K562 treated with DMSO at 1 percent for 4 hours (cell line): ENCODE data around the gene GALNT16. TPM values are rescaled to one million over a fixed set of nuclear protein-coding genes. Genes with fewer than 3 reads are reported as not detected.

ENCODE experiments used
- total RNA-seq: library from RNA; unstranded; fragments of 300-600 nt; gene quantifications from 2 replicates; pipeline ENCODE4 v1.2.3, GENCODE V29; 2022; ENCODE audit not compliant: insufficient read depth

Gene GALNT16
- not detected in 2 replicates for total RNA-seq

DNA sequence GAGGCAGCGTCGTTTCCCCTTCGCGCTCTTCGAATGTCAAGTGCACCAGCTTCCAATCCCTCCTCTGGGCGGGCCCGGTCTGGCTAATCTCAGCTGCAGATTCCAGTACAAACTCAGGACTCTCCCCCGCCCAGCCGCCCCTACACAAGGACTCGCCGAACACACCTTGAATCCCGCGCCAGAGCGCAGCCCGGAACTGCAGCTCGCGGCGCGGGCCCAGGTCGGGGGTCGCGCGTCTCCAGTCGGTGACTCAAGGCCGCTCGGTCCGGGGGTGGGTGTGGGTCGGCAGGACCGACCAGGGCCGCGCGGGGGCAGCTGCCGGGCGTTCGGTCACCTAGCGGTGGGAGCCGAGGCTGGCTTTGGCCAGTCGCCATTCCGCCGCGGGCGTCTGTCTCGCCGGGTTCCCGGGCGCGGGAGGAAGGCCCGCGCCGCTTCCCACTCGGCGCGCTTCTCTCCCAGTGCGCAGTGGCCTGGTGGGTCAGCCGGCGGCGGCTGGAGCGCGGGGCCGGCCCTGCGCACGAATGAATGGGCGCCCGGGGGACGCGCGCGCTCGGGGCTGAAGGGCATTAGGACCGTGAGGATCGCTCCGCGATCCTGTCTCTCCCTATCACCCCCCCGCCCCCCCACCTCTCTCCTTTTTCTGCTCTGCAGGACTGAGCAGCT lies at the start of gene GALNT16:
Gene GALNT16 (plus strand): TSS at position 632 of the 663 bp plus-strand sequence. CDS start 133 bp downstream, outside the sequence.

DNA sequence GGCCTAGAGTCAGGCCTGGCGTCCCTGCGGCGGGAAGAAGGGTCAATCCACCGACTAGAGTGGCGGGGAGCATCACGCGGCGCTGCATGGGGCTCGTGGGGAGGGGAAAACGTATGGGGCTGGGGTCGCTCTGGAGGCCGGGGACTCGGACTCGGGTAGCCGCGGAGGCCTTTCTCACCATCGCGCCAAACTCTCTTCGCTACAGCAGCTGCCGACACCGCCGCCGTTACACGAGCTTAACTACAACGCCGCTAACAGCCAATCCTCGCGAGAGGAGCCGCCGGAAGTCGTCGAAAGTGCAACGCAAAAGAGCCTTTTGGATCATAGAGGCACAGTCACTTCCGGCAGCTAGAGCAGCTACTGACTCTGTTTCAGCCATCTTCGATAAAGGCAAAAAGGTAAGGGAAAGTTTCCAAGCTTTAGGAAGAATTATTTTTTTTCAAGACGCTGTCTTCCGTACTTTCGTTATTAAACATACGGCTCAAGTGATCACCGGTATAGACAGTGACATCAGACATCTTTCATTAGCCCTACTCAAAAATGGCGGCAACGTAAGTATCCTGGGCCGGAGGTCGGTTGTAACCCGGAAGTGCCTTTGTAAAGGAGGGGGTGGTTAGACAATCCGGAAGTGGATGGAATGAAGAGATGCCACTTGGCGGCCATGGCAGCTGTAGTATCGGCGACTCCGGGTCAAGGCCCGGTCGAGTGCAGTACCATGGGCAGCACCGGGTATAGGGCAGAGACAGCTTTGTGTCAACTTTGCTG lies 138.3 kb downstream of the GALNT16 start, which contains the start of the genes ERH and SLC39A9:
Gene ERH (minus strand): TSS at position 247 of the 765 bp plus-strand sequence. CDS start 66 bp downstream, at position 181.
Gene SLC39A9 (plus strand): TSS at position 640 of the 765 bp plus-strand sequence. CDS start 678 bp downstream, outside the sequence.

Other genes with a start within 250 kb of the GALNT16 start
- gene DCAF5, start 107.0 kb upstream of the GALNT16 start, total RNA-seq = 19.0 and 23.2 TPM in 2 replicates
- gene EXD2, start 68.7 kb upstream of the GALNT16 start, total RNA-seq = 5.0 and 5.9 TPM in 2 replicates
- 107 and 132 TPM in 2 replicates for gene ERH, start 138.1 kb downstream of the GALNT16 start, total RNA-seq
- 22.5 and 24.0 TPM in 2 replicates for gene SLC39A9, start 138.5 kb downstream of the GALNT16 start, total RNA-seq
- gene PLEKHD1, start 224.6 kb downstream of the GALNT16 start, total RNA-seq = 0.23 TPM in 1 of 2 replicates, not detected in the other